ENCODE data around the gene ZFP91.
"Not testable (repeated sequence)": the region's sequence is repeated elsewhere in the genome, so short reads cannot be mapped to it uniquely, and the experiment has no call there.

The ZFP91 gene

GRCh38 chr11:58578635-58579191, at the start of gene ZFP91:
TSS of gene ZFP91 (plus strand) at chr11:58579063. CDS start at chr11:58579282, 219 bp downstream.
- peak; percentile 92 for DNase-seq (ENCODE audit: low spot score)

- no peak for DNase-seq (ENCODE audit: low spot score)
These were observed 48.6 kb upstream of the ZFP91 start for GRCh38 chr11:58530236-58530635.

GRCh38 chr11:58531865-58532341, 47.0 kb upstream of the ZFP91 start:
- DNase-seq (ENCODE audit: low spot score) = no peak

- no peak for DNase-seq (ENCODE audit: low spot score)
These were observed 32.0 kb upstream of the ZFP91 start for GRCh38 chr11:58546841-58547240.

GRCh38 chr11:58549644-58550043, 29.2 kb upstream of the ZFP91 start:
- DNase-seq (ENCODE audit: low spot score) = no peak

- no peak for DNase-seq (ENCODE audit: low spot score)
These were observed 18.0 kb upstream of the ZFP91 start for GRCh38 chr11:58560842-58561241.

- no peak for DNase-seq (ENCODE audit: low spot score)
These were observed 17.3 kb upstream of the ZFP91 start for GRCh38 chr11:58561394-58562098.

GRCh38 chr11:58562375-58562800, 16.5 kb upstream of the ZFP91 start:
- no peak for DNase-seq (ENCODE audit: low spot score)

GRCh38 chr11:58564231-58564630, 14.6 kb upstream of the ZFP91 start:
- no peak for DNase-seq (ENCODE audit: low spot score)

- peak; percentile 22 for DNase-seq (ENCODE audit: low spot score)
These were observed 10.9 kb upstream of the ZFP91 start for GRCh38 chr11:58567889-58568512.

GRCh38 chr11:58572906-58573305, 6.0 kb upstream of the ZFP91 start:
- not testable (repeated sequence) for DNase-seq (ENCODE audit: low spot score)

GRCh38 chr11:58573451-58574104, 5.3 kb upstream of the ZFP91 start:
- peak; percentile 44 for DNase-seq (ENCODE audit: low spot score)

- DNase-seq (ENCODE audit: low spot score) = no peak
These were observed 4.0 kb upstream of the ZFP91 start for GRCh38 chr11:58574881-58575280.

- DNase-seq (ENCODE audit: low spot score) = peak; percentile 8
These were observed 3.4 kb upstream of the ZFP91 start, which contains the start of gene LPXN for GRCh38 chr11:58575377-58576020. TSS of gene LPXN (minus strand) at chr11:58575856. CDS start at chr11:58575772, 84 bp downstream.

GRCh38 chr11:58576887-58577471, 1.9 kb upstream of the ZFP91 start:
- DNase-seq (ENCODE audit: low spot score) = peak; percentile 10

GRCh38 chr11:58577555-58578135, 1.2 kb upstream of the ZFP91 start:
- peak; percentile 17 for DNase-seq (ENCODE audit: low spot score)

GRCh38 chr11:58578136-58578634, 678 bp upstream of the ZFP91 start:
- peak; percentile 63 for DNase-seq (ENCODE audit: low spot score)

GRCh38 chr11:58579192-58580129, 598 bp downstream of the ZFP91 start:
- peak; percentile 76 for DNase-seq (ENCODE audit: low spot score)

- no peak for DNase-seq (ENCODE audit: low spot score)
These were observed 1.4 kb downstream of the ZFP91 start for GRCh38 chr11:58580311-58580710.

- no peak for DNase-seq (ENCODE audit: low spot score)
These were observed 3.6 kb downstream of the ZFP91 start for GRCh38 chr11:58582437-58582836.
